K562 (cell line): ENCODE data around the gene BLCAP. TPM values are rescaled to one million over a fixed set of nuclear protein-coding genes. Genes with fewer than 3 reads are reported as not detected.
A peak's percentile ranks its signal among the peaks of the same experiment; 100 is the strongest.

Source experiments
- ATF1 ChIP-seq, 2 experiments: fragments of 450-650 bp in 1 of 2; IDR thresholded peaks; 2 replicates each; pipeline ENCODE4 v1.6.1; 2016; ENCODE audit warnings: missing compliant biosample characterization in 1 of 2, missing genetic modification characterization in 1 of 2
- CHD1 ChIP-seq: fragments of 200-600 bp; sonication (generic); IDR thresholded peaks from one replicate; pipeline ENCODE4 v1.6.1; 2012; ENCODE audit warnings: mild to moderate bottlenecking, moderate library complexity, low read length, inconsistent platforms
- ERF ChIP-seq: fragments of 450-650 bp; formaldehyde crosslinking; IDR thresholded peaks from 2 replicates; pipeline ENCODE4 v1.4.0; 2020; ENCODE audit warnings: mild to moderate bottlenecking, mixed read lengths
- ETS2 ChIP-seq: IDR thresholded peaks from 2 replicates; pipeline ENCODE4 v1.6.1; 2016; ENCODE audit warnings: borderline replicate concordance, missing genetic modification characterization, mild to moderate bottlenecking, moderate library complexity, missing compliant biosample characterization; ENCODE audit not compliant: poor library complexity, severe bottlenecking
- FOXP1 ChIP-seq: sonication (generic); formaldehyde crosslinking; IDR thresholded peaks from 2 replicates; pipeline ENCODE4 v1.8.0; 2022; ENCODE audit warnings: mild to moderate bottlenecking, missing genetic modification reagents
- HDAC1 ChIP-seq, 2 experiments: fragments of 450-650 bp; IDR thresholded peaks; 2 replicates each; pipeline ENCODE4 v1.6.1; 2016 to 2017; ENCODE audit warnings: inconsistent platforms in 1 of 2, mild to moderate bottlenecking in 1 of 2, moderate library complexity in 1 of 2
- HNRNPK ChIP-seq: fragments of 200-400 bp; formaldehyde crosslinking; IDR thresholded peaks from one replicate; pipeline ENCODE4 v1.6.1; 2018; ENCODE audit warnings: mild to moderate bottlenecking, low read depth, low read length; ENCODE audit not compliant: poor library complexity, severe bottlenecking
- IFI16 ChIP-seq: fragments of 250-450 bp; sonication (Bioruptor Pico); IDR thresholded peaks from 2 replicates; pipeline ENCODE4 v2.1.2; 2022; ENCODE audit warnings: mild to moderate bottlenecking, inconsistent platforms
- KAT7 ChIP-seq: sonication (generic); formaldehyde crosslinking; IDR thresholded peaks from 2 replicates; pipeline ENCODE4 v1.8.0; 2022; ENCODE audit warnings: missing genetic modification reagents, mild to moderate bottlenecking, borderline replicate concordance
- KDM1A ChIP-seq, 2 experiments: fragments of 450-650 bp; IDR thresholded peaks; 2 replicates each; pipeline ENCODE4 v1.6.1; 2016; ENCODE audit warnings: mild to moderate bottlenecking in 2 of 2
- RFX5 ChIP-seq: IDR thresholded peaks from 2 replicates; pipeline ENCODE4 v1.6.1; 2011; ENCODE audit warnings: low read depth, mild to moderate bottlenecking, improper control_type of control experiment, low read length
- SIRT6 ChIP-seq: IDR thresholded peaks from one replicate; pipeline ENCODE4 v1.6.1; 2012; ENCODE audit warnings: low read depth, mild to moderate bottlenecking, control low read depth, inconsistent platforms, low read length, moderate library complexity
- TGIF2 ChIP-seq: sonication (generic); formaldehyde crosslinking; IDR thresholded peaks from 2 replicates; pipeline ENCODE4 v1.8.1; 2022; ENCODE audit warnings: mild to moderate bottlenecking, missing genetic modification reagents, moderate library complexity
- ZNF3 ChIP-seq: fragments of 250-450 bp; sonication (Bioruptor Pico); IDR thresholded peaks from 2 replicates; pipeline ENCODE4 v1.5.0; 2021; ENCODE audit warnings: mild to moderate bottlenecking, moderate library complexity
- ZNF444 ChIP-seq: fragments of 250-450 bp; sonication (Bioruptor Pico); IDR thresholded peaks from 2 replicates; pipeline ENCODE4 v1.4.0; 2020; ENCODE audit warnings: mild to moderate bottlenecking, moderate library complexity
- polyA plus RNA-seq, 8 experiments: library from polyadenylated mRNA; depleted of rRNA in 4 of 8; stranded (reverse) in 5 of 8; unstranded in 3 of 8; fragments of >200 nt; fragmentation: Nextera tagmentation in 2 of 8; fragmentation: Illumina TruSeq in 1 of 8; extraction: Ambion mirVana in 2 of 8; extraction: Trizol in 1 of 8; gene quantifications; 2 replicates each; pipeline versions ENCODE4 v1.2.1 to v1.2.3, GENCODE V29; 2011 to 2014; ENCODE audit warnings: inconsistent platforms in 1 of 8, missing spikeins in 1 of 8
- total RNA-seq, 7 experiments: library from RNA; depleted of rRNA in 6 of 7; stranded (reverse); fragments of >200 nt in 6 of 7; fragmentation: Illumina TruSeq in 2 of 7; extraction: Trizol in 2 of 7; gene quantifications; 2 replicates each; pipeline versions ENCODE4 v1.2.1 to v1.2.3, GENCODE V29; 2011 to 2021; ENCODE audit warnings: low replicate concordance in 1 of 7
- TF ChIP-seq, protein P1 (sequence below): fragments of 250-450 bp; sonication (Bioruptor Pico); IDR thresholded peaks from 2 replicates; pipeline ENCODE4 v1.4.0; 2020
- TF ChIP-seq, protein P2 (sequence below), 3 experiments: fragments of 200-800 bp in 1 of 3; sonication (Bioruptor generic) in 1 of 3; sonication (generic) in 1 of 3; formaldehyde crosslinking in 1 of 3; IDR thresholded peaks; 2 replicates each; pipeline versions ENCODE4 v1.6.1 to v1.8.0; 2016 to 2022; ENCODE audit warnings: mild to moderate bottlenecking in 2 of 3, missing compliant biosample characterization in 2 of 3, missing genetic modification characterization in 2 of 3, missing genetic modification reagents in 1 of 3
- TF ChIP-seq, protein P3 (sequence below): fragments of 450-650 bp; IDR thresholded peaks from 2 replicates; pipeline ENCODE4 v1.6.1; 2016

The BLCAP gene
- total and polyA plus RNA-seq, 9 of the 15 experiments (the other 6 are each of a cell fraction or from before 2014, with no cell fraction given) = 16.9 to 41.5 (median 27.6) TPM

DNA sequence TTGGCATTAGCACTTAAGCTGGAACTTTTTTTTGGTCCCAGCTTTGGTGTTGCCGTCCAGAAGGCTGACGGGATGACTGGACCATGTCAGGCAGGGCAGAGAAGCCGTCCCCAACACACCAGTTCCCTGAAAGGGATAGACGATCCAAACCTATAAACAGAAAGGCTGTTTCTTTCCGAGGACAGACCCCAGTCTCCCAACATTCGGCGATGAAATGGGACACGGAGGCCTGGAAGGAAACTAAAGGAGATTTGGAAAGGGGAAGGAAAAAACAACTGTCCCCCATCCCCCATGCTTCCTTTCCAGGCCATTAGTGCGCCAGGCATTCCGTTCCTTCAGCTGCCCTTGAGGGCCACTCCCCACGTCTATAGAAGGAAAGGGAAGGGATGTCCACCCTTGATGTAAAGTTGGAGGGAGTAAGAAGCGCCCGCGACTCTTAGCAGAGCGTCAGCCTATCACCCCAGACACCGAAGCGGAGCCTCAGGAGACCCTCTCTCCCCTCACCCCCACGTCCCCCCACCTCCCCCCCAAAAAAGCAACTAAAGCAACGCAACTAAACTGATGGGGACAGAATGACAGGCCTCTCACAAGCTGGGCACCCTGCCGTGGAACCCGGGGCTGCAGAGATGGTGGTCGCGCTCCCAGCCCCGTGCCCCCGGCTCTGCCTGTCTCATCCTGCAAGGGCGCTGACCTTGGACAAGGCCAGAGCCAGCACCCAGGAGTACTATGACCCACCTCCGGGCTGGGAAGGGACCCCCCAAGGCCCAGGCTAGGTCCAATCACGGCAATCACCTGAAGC, 638 bp downstream of the BLCAP start (continued):
- TF ChIP-seq ETS2 (tag) (no peak), FOXP1 (CRISPR knock-in tag) (0 out of 2 replicates have a peak, but pooled peaks have one; percentile 7), SIRT6 (no peak), ATF1 (CRISPR knock-in tag; IDR thresholded peaks at IDR 0.05) (no peak), ATF1 (tag; IDR thresholded peaks at IDR 0.05) (no peak), KAT7 (CRISPR knock-in tag) (0 out of 2 replicates have a peak, but pooled peaks have one; percentile 48), HDAC1 (IDR thresholded peaks at IDR 0.05) (no peak), ZNF3 (CRISPR knock-in tag) (no peak), KDM1A (IDR thresholded peaks at IDR 0.05) (peak; percentile 72 to 89; a peak in 3 of 4 replicates), HNRNPK (no peak), CHD1 (peak; percentile 79), ERF (CRISPR knock-in tag) (no peak), IFI16 (CRISPR knock-in tag) (no peak), RFX5 (no peak), ZNF444 (no peak), TGIF2 (CRISPR knock-in tag) (no peak)
- TF ChIP-seq, protein P1, sequence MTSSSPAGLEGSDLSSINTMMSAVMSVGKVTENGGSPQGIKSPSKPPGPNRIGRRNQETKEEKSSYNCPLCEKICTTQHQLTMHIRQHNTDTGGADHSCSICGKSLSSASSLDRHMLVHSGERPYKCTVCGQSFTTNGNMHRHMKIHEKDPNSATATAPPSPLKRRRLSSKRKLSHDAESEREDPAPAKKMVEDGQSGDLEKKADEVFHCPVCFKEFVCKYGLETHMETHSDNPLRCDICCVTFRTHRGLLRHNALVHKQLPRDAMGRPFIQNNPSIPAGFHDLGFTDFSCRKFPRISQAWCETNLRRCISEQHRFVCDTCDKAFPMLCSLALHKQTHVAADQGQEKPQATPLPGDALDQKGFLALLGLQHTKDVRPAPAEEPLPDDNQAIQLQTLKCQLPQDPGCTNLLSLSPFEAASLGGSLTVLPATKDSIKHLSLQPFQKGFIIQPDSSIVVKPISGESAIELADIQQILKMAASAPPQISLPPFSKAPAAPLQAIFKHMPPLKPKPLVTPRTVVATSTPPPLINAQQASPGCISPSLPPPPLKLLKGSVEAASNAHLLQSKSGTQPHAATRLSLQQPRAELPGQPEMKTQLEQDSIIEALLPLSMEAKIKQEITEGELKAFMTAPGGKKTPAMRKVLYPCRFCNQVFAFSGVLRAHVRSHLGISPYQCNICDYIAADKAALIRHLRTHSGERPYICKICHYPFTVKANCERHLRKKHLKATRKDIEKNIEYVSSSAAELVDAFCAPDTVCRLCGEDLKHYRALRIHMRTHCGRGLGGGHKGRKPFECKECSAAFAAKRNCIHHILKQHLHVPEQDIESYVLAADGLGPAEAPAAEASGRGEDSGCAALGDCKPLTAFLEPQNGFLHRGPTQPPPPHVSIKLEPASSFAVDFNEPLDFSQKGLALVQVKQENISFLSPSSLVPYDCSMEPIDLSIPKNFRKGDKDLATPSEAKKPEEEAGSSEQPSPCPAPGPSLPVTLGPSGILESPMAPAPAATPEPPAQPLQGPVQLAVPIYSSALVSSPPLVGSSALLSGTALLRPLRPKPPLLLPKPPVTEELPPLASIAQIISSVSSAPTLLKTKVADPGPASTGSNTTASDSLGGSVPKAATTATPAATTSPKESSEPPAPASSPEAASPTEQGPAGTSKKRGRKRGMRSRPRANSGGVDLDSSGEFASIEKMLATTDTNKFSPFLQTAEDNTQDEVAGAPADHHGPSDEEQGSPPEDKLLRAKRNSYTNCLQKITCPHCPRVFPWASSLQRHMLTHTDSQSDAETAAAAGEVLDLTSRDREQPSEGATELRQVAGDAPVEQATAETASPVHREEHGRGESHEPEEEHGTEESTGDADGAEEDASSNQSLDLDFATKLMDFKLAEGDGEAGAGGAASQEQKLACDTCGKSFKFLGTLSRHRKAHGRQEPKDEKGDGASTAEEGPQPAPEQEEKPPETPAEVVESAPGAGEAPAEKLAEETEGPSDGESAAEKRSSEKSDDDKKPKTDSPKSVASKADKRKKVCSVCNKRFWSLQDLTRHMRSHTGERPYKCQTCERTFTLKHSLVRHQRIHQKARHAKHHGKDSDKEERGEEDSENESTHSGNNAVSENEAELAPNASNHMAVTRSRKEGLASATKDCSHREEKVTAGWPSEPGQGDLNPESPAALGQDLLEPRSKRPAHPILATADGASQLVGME (CRISPR knock-in tag) = no peak
- TF ChIP-seq, protein P2, sequence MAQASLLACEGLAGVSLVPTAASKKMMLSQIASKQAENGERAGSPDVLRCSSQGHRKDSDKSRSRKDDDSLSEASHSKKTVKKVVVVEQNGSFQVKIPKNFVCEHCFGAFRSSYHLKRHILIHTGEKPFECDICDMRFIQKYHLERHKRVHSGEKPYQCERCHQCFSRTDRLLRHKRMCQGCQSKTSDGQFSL (CRISPR knock-in tag; IDR thresholded peaks at IDR 0.05) = 0 out of 2 replicates have a peak, but pooled peaks have one; percentile 36
- TF ChIP-seq, protein P2 (tag; IDR thresholded peaks at IDR 0.05) = no peak
- TF ChIP-seq, protein P3, sequence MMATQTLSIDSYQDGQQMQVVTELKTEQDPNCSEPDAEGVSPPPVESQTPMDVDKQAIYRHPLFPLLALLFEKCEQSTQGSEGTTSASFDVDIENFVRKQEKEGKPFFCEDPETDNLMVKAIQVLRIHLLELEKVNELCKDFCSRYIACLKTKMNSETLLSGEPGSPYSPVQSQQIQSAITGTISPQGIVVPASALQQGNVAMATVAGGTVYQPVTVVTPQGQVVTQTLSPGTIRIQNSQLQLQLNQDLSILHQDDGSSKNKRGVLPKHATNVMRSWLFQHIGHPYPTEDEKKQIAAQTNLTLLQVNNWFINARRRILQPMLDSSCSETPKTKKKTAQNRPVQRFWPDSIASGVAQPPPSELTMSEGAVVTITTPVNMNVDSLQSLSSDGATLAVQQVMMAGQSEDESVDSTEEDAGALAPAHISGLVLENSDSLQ = no peak
